H1 (cell line): ENCODE measurements around the gene ATP6V1G3. TPM values are rescaled to one million over a fixed set of nuclear protein-coding genes. Genes with fewer than 3 reads are reported as not detected.

Source experiments
- CBX8 ChIP-seq: fragments of 300-800, 300-1000 bp; sonication (generic); IDR thresholded peaks from 2 replicates; pipeline ENCODE4 v1.7.1; 2016; ENCODE audit warnings: low read depth, low read length, borderline replicate concordance
- CHD1 ChIP-seq: IDR thresholded peaks from 2 replicates; pipeline ENCODE4 v1.6.1; 2012; ENCODE audit warnings: low read depth, low read length, improper control_type of control experiment
- SRF ChIP-seq: IDR thresholded peaks from 2 replicates; pipeline ENCODE4 v1.6.1; 2011; ENCODE audit warnings: mild to moderate bottlenecking, low read depth, low read length, moderate library complexity
- YY1 ChIP-seq: IDR thresholded peaks from 2 replicates; pipeline ENCODE4 v1.6.1; 2011; ENCODE audit warnings: low read depth, mild to moderate bottlenecking, low read length
- polyA plus RNA-seq, 7 experiments: library from polyadenylated mRNA; depleted of rRNA in 3 of 7; stranded (reverse) in 5 of 7; unstranded in 2 of 7; fragments of >200 nt in 5 of 7; fragments of 200-250 nt in 2 of 7; gene quantifications; 1 replicate in 5 of 7; 2 replicates in 1 of 7; 4 replicates in 1 of 7; pipeline versions ENCODE4 v1.2.1 to v1.2.3, GENCODE V29; 2011 to 2013; ENCODE audit warnings: missing spikeins in 2 of 7, mixed read lengths in 2 of 7
- total RNA-seq: library from RNA; stranded (reverse); fragmentation: NEBNext Ultra II Directional; extraction: Animal tissue kit (Norgen Biotek cat#: 25700); gene quantifications from 2 replicates; pipeline ENCODE4 v1.2.1, GENCODE V29; 2021

Gene ATP6V1G3
- total and polyA plus RNA-seq, 2 of the 8 experiments (the other 6 are each of a cell fraction or from before 2014, with no cell fraction given), result not detected

GRCh38 chr1:198563583-198563982 lies 23.1 kb upstream of the ATP6V1G3 start (continued):
- no peak for TF ChIP-seq CHD1
- TF ChIP-seq CBX8, result no peak
- TF ChIP-seq YY1, result no peak
- TF ChIP-seq SRF, result no peak
